IMR-90 (cell line): ENCODE measurements around the gene BATF.

Experiments
- CEBPB ChIP-seq: IDR thresholded peaks from 2 replicates; pipeline ENCODE4 v1.6.1; 2012; ENCODE audit warnings: low read depth, low read length, improper control_type of control experiment
- ELK1 ChIP-seq: fragments of 150-350 bp; IDR thresholded peaks from 2 replicates; pipeline ENCODE4 v1.6.1; 2016; ENCODE audit warnings: low read depth, mild to moderate bottlenecking, low read length, moderate library complexity, borderline replicate concordance
- FOS ChIP-seq: fragments of 150-350 bp; IDR thresholded peaks from 2 replicates; pipeline ENCODE4 v1.6.1; 2016; ENCODE audit warnings: low read depth, low read length
- MAFK ChIP-seq: IDR thresholded peaks from 2 replicates; pipeline ENCODE4 v1.6.1; 2012; ENCODE audit warnings: low read depth, low read length, improper control_type of control experiment
- MAZ ChIP-seq: IDR thresholded peaks from 2 replicates; pipeline ENCODE4 v1.6.1; 2012; ENCODE audit warnings: low read depth, mild to moderate bottlenecking, low read length, improper control_type of control experiment, moderate library complexity, borderline replicate concordance
- MXI1 ChIP-seq: IDR thresholded peaks from 2 replicates; pipeline ENCODE4 v1.6.1; 2012; ENCODE audit warnings: low read depth, mild to moderate bottlenecking, low read length, moderate library complexity, borderline replicate concordance
- NFE2L2 ChIP-seq: fragments of 150-350 bp; IDR thresholded peaks from 2 replicates; pipeline ENCODE4 v1.6.1; 2016; ENCODE audit warnings: low read depth, mild to moderate bottlenecking, low read length
- POLR2A ChIP-seq: IDR thresholded peaks from 2 replicates; pipeline ENCODE4 v1.6.1; 2012; ENCODE audit warnings: mild to moderate bottlenecking, low read depth, low read length
- RAD21 ChIP-seq: IDR thresholded peaks from 2 replicates; pipeline ENCODE4 v1.6.1; 2012; ENCODE audit warnings: low read length, improper control_type of control experiment
- RCOR1 ChIP-seq: IDR thresholded peaks from 2 replicates; pipeline ENCODE4 v1.6.1; 2012; ENCODE audit warnings: mild to moderate bottlenecking, low read length, improper control_type of control experiment; ENCODE audit not compliant: insufficient replicate concordance
- RFX5 ChIP-seq: IDR thresholded peaks from 2 replicates; pipeline ENCODE4 v1.8.0; 2012; ENCODE audit warnings: low read depth, mild to moderate bottlenecking, low read length, moderate library complexity
- SMC3 ChIP-seq: fragments of 150-350 bp; IDR thresholded peaks from 2 replicates; pipeline ENCODE4 v1.6.1; 2016; ENCODE audit warnings: low read depth, mild to moderate bottlenecking, antibody characterized with exemption, low read length, moderate library complexity
- USF2 ChIP-seq: fragments of 150-350 bp; IDR thresholded peaks from 2 replicates; pipeline ENCODE4 v1.6.1; 2017; ENCODE audit warnings: mild to moderate bottlenecking, antibody characterized with exemption, low read length, low read depth
- TF ChIP-seq, protein P1 (sequence below): conservative IDR thresholded peaks from 2 replicates; pipeline ENCODE4 v1.5.1; 2012; ENCODE audit warnings: mild to moderate bottlenecking, low read depth, low read length, improper control_type of control experiment

DNA sequence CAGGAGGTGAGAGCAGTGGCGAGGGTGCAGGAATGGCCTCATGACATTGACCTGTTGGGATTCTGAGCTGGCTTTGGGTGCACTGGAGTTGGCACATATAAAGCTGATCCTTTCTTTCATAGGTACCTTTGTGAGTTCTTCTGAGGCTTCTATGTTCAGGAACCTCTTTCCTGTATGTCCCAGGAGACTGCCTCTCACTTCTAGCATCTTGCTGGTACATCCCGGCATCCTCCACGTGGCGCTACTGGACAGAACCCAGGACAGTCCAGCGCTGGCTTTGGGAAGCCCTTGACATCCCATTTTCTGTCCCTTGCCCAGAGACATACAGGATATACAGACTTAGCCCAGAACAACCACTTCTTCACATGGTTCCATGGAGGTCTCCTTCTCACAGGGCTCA is 44.4 kb upstream of the BATF start:
- TF ChIP-seq, protein P1, sequence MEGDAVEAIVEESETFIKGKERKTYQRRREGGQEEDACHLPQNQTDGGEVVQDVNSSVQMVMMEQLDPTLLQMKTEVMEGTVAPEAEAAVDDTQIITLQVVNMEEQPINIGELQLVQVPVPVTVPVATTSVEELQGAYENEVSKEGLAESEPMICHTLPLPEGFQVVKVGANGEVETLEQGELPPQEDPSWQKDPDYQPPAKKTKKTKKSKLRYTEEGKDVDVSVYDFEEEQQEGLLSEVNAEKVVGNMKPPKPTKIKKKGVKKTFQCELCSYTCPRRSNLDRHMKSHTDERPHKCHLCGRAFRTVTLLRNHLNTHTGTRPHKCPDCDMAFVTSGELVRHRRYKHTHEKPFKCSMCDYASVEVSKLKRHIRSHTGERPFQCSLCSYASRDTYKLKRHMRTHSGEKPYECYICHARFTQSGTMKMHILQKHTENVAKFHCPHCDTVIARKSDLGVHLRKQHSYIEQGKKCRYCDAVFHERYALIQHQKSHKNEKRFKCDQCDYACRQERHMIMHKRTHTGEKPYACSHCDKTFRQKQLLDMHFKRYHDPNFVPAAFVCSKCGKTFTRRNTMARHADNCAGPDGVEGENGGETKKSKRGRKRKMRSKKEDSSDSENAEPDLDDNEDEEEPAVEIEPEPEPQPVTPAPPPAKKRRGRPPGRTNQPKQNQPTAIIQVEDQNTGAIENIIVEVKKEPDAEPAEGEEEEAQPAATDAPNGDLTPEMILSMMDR, result no peak
- TF ChIP-seq MXI1 (no peak), POLR2A (no peak), RAD21 (no peak), RFX5 (no peak), RCOR1 (no peak), ELK1 (no peak), FOS (no peak), SMC3 (no peak), MAZ (no peak), CEBPB (no peak), NFE2L2 (no peak), USF2 (no peak), MAFK (no peak)
